Measurements from ENCODE around the gene SH2D6.
"Not testable (repeated sequence)": the region's sequence is repeated elsewhere in the genome, so short reads cannot be mapped to it uniquely, and the experiment has no call there.

The SH2D6 gene

GRCh38 chr2:85438201-85439024, 19.9 kb downstream of the SH2D6 start:
- H3K9ac ChIP-seq (ENCODE audit: low read length) = peak overlapping the region; percentile 70
- peak overlapping the region; percentile 96 for H3K4me2 ChIP-seq (ENCODE audit: low read length)
- H3K23ac ChIP-seq (ENCODE audit: low read length) = no peak overlapping the region
- H2AK5ac ChIP-seq (ENCODE audit: low read length) = no peak overlapping the region
- H2BK5ac ChIP-seq (ENCODE audit: low read depth, low read length, poor library complexity) = no peak overlapping the region
- peaks cover 8 to 10% of the 10 kb centered on the region in 2 experiments for H3K4me1 ChIP-seq (ENCODE audit: control insufficient read depth in 1 of 2, insufficient read depth in 2 of 2, low read length in 2 of 2)
- H2BK120ac ChIP-seq (ENCODE audit: insufficient read depth, low read length, poor library complexity) = peak overlapping the region; percentile 18
- H3K9me3 ChIP-seq (ENCODE audit: insufficient read depth, low read depth, low read length) = peaks cover 2% of the 10 kb centered on the region
- H3K79me1 ChIP-seq (ENCODE audit: low read length) = peaks cover 6% of the 10 kb centered on the region
- no peak overlapping the region for H2BK12ac ChIP-seq (ENCODE audit: low read length)
- no peak overlapping the region for H4K91ac ChIP-seq (ENCODE audit: low read depth, low read length)
- H3K79me2 ChIP-seq (ENCODE audit: control insufficient read depth, insufficient read depth, low read length, poor library complexity) = peaks cover 3% of the 10 kb centered on the region
- no peak overlapping the region for H3K27ac ChIP-seq (ENCODE audit: low read depth, low read length)
- no peaks in the 10 kb centered on the region for H3K27me3 ChIP-seq (ENCODE audit: insufficient read depth, low read length)
- H3K18ac ChIP-seq (ENCODE audit: low read length) = no peak overlapping the region
- no peak overlapping the region for H3K14ac ChIP-seq (ENCODE audit: low read length)
- DNase-seq = no peak
- H4K12ac ChIP-seq (ENCODE audit: low read depth, low read length) = peak overlapping the region; percentile 68
- peak overlapping the region; percentile 64 for H3K4me3 ChIP-seq (ENCODE audit: low read depth, low read length)
- H2AFZ ChIP-seq (ENCODE audit: insufficient read depth, low read length, poor library complexity) = peak overlapping the region; percentile 66
- peak overlapping the region; percentile 69 for H4K8ac ChIP-seq (ENCODE audit: low read depth, low read length)
- no peaks in the 10 kb centered on the region for H3K36me3 ChIP-seq (ENCODE audit: control insufficient read depth in 1 of 2, insufficient read depth in 2 of 2, low read length in 2 of 2)
- H3K4ac ChIP-seq (ENCODE audit: low read depth, low read length) = no peak overlapping the region
- WGBS (ENCODE audit: extremely low coverage, insufficient coverage, insufficient read length) = no CpG with 5 or more reads among the region's 19 CpGs

GRCh38 chr2:85439025-85439472, 20.5 kb downstream of the SH2D6 start:
- Histone ChIP-seq H3K9me3 (ENCODE audit: insufficient read depth, low read depth, low read length) (peaks cover 2% of the 10 kb centered on the region), H3K18ac (ENCODE audit: low read length) (no peak overlapping the region), H3K36me3 (ENCODE audit: control insufficient read depth in 1 of 2, insufficient read depth in 2 of 2, low read length in 2 of 2) (no peaks in the 10 kb centered on the region), H3K27me3 (ENCODE audit: insufficient read depth, low read length) (no peaks in the 10 kb centered on the region), H4K91ac (ENCODE audit: low read depth, low read length) (no peak overlapping the region), H3K23ac (ENCODE audit: low read length) (no peak overlapping the region), H2BK5ac (ENCODE audit: low read depth, low read length, poor library complexity) (no peak overlapping the region), H3K4me3 (ENCODE audit: low read depth, low read length) (no peak overlapping the region), H2BK120ac (ENCODE audit: insufficient read depth, low read length, poor library complexity) (no peak overlapping the region), H4K12ac (ENCODE audit: low read depth, low read length) (no peak overlapping the region), H3K79me2 (ENCODE audit: control insufficient read depth, insufficient read depth, low read length, poor library complexity) (peaks cover 3% of the 10 kb centered on the region), H3K14ac (ENCODE audit: low read length) (no peak overlapping the region), H3K4me2 (ENCODE audit: low read length) (no peak overlapping the region), H3K27ac (ENCODE audit: low read depth, low read length) (no peak overlapping the region), H2AFZ (ENCODE audit: insufficient read depth, low read length, poor library complexity) (no peak overlapping the region), H3K9ac (ENCODE audit: low read length) (no peak overlapping the region), H2AK5ac (ENCODE audit: low read length) (no peak overlapping the region), H3K4ac (ENCODE audit: low read depth, low read length) (no peak overlapping the region), H4K8ac (ENCODE audit: low read depth, low read length) (no peak overlapping the region), H3K4me1 (ENCODE audit: control insufficient read depth in 1 of 2, insufficient read depth in 2 of 2, low read length in 2 of 2) (peaks cover 8 to 10% of the 10 kb centered on the region in 2 experiments), H3K79me1 (ENCODE audit: low read length) (peaks cover 6% of the 10 kb centered on the region), H2BK12ac (ENCODE audit: low read length) (no peak overlapping the region)
- DNase-seq = no peak
- WGBS (ENCODE audit: extremely low coverage, insufficient coverage, insufficient read length) = no CpG with 5 or more reads among the region's 6 CpGs

GRCh38 chr2:85439569-85439968, 21.1 kb downstream of the SH2D6 start:
- WGBS (ENCODE audit: extremely low coverage, insufficient coverage, insufficient read length) = no CpG with 5 or more reads among the region's 9 CpGs
- H3K4me2 ChIP-seq (ENCODE audit: low read length); DNase-seq; H3K14ac ChIP-seq (ENCODE audit: low read length); H3K27me3 ChIP-seq (ENCODE audit: insufficient read depth, low read length); H2AFZ ChIP-seq (ENCODE audit: insufficient read depth, low read length, poor library complexity); H3K79me2 ChIP-seq (ENCODE audit: control insufficient read depth, insufficient read depth, low read length, poor library complexity); H3K4ac ChIP-seq (ENCODE audit: low read depth, low read length); H3K4me1 ChIP-seq (ENCODE audit: control insufficient read depth in 1 of 2, insufficient read depth in 2 of 2, low read length in 2 of 2); H3K27ac ChIP-seq (ENCODE audit: low read depth, low read length); H3K23ac ChIP-seq (ENCODE audit: low read length); H3K36me3 ChIP-seq (ENCODE audit: control insufficient read depth in 1 of 2, insufficient read depth in 2 of 2, low read length in 2 of 2); H4K8ac ChIP-seq (ENCODE audit: low read depth, low read length); H3K79me1 ChIP-seq (ENCODE audit: low read length); H4K91ac ChIP-seq (ENCODE audit: low read depth, low read length); H4K12ac ChIP-seq (ENCODE audit: low read depth, low read length); H2BK12ac ChIP-seq (ENCODE audit: low read length); H2AK5ac ChIP-seq (ENCODE audit: low read length); H3K9me3 ChIP-seq (ENCODE audit: insufficient read depth, low read depth, low read length); H2BK5ac ChIP-seq (ENCODE audit: low read depth, low read length, poor library complexity); H3K4me3 ChIP-seq (ENCODE audit: low read depth, low read length); H3K9ac ChIP-seq (ENCODE audit: low read length); H2BK120ac ChIP-seq (ENCODE audit: insufficient read depth, low read length, poor library complexity); H3K18ac ChIP-seq (ENCODE audit: low read length): not testable (repeated sequence)

- H3K14ac ChIP-seq (ENCODE audit: low read length) = no peak overlapping the region
- no peak overlapping the region for H2BK12ac ChIP-seq (ENCODE audit: low read length)
- no peak overlapping the region for H2BK120ac ChIP-seq (ENCODE audit: insufficient read depth, low read length, poor library complexity)
- no peak overlapping the region for H3K23ac ChIP-seq (ENCODE audit: low read length)
- no peak overlapping the region for H2BK5ac ChIP-seq (ENCODE audit: low read depth, low read length, poor library complexity)
- no peak overlapping the region for H4K8ac ChIP-seq (ENCODE audit: low read depth, low read length)
- no peaks in the 10 kb centered on the region for H3K27me3 ChIP-seq (ENCODE audit: insufficient read depth, low read length)
- H3K4me2 ChIP-seq (ENCODE audit: low read length) = no peak overlapping the region
- no CpG with 5 or more reads among the region's 7 CpGs for WGBS (ENCODE audit: extremely low coverage, insufficient coverage, insufficient read length)
- H2AK5ac ChIP-seq (ENCODE audit: low read length) = no peak overlapping the region
- no peak overlapping the region for H3K18ac ChIP-seq (ENCODE audit: low read length)
- DNase-seq = no peak
- no peak overlapping the region for H3K27ac ChIP-seq (ENCODE audit: low read depth, low read length)
- H3K4me3 ChIP-seq (ENCODE audit: low read depth, low read length) = no peak overlapping the region
- no peak overlapping the region for H4K12ac ChIP-seq (ENCODE audit: low read depth, low read length)
- peaks cover 3% of the 10 kb centered on the region for H3K79me2 ChIP-seq (ENCODE audit: control insufficient read depth, insufficient read depth, low read length, poor library complexity)
- no peak overlapping the region for H3K4ac ChIP-seq (ENCODE audit: low read depth, low read length)
- H3K79me1 ChIP-seq (ENCODE audit: low read length) = peaks cover 6% of the 10 kb centered on the region
- no peak overlapping the region for H2AFZ ChIP-seq (ENCODE audit: insufficient read depth, low read length, poor library complexity)
- H3K9me3 ChIP-seq (ENCODE audit: insufficient read depth, low read depth, low read length) = peaks cover 2% of the 10 kb centered on the region
- H3K4me1 ChIP-seq (ENCODE audit: control insufficient read depth in 1 of 2, insufficient read depth in 2 of 2, low read length in 2 of 2) = peaks cover 8 to 10% of the 10 kb centered on the region in 2 experiments
- H3K9ac ChIP-seq (ENCODE audit: low read length) = no peak overlapping the region
- no peaks in the 10 kb centered on the region for H3K36me3 ChIP-seq (ENCODE audit: control insufficient read depth in 1 of 2, insufficient read depth in 2 of 2, low read length in 2 of 2)
- no peak overlapping the region for H4K91ac ChIP-seq (ENCODE audit: low read depth, low read length)
Measured at GRCh38 chr2:85439986-85440385, 21.5 kb downstream of the SH2D6 start.
